Muscle of back (tissue), 11 donors: ENCODE measurements around the gene MORN3. TPM values are rescaled to one million over a fixed set of nuclear protein-coding genes. Genes with fewer than 3 reads are reported as not detected.
"Not testable (repeated sequence)": the region's sequence is repeated elsewhere in the genome, so short reads cannot be mapped to it uniquely, and the experiment has no call there.

ENCODE experiments used
- DNase-seq, 3 donors: peaks; one replicate each; pipeline versions ENCODE4 v3.0.0 to v3.0.0-alpha.2; 2013
- polyA plus RNA-seq, 10 donors: library from polyadenylated mRNA; unstranded; fragments of 120-200 nt; gene quantifications; one replicate each; pipeline ENCODE4 v1.2.1, GENCODE V29; 2013; ENCODE audit not compliant: insufficient read length in 10 of 10

The MORN3 gene
- polyA plus RNA-seq, 10 donors: 0.12 to 0.74 (median 0.29) TPM

GRCh38 chr12:121692744-121693143 lies 23.3 kb upstream of the MORN3 start:
- DNase-seq: not testable (repeated sequence)

GRCh38 chr12:121689430-121689829 lies 20.0 kb upstream of the MORN3 start:
- DNase-seq: no peak

- DNase-seq: no peak
Measured at GRCh38 chr12:121688966-121689365, 19.5 kb upstream of the MORN3 start.

GRCh38 chr12:121679661-121680197 lies 10.3 kb upstream of the MORN3 start:
- not testable (repeated sequence) for DNase-seq

- no peak for DNase-seq
Measured at GRCh38 chr12:121678716-121679300, 9.4 kb upstream of the MORN3 start.

GRCh38 chr12:121678305-121678704 lies 8.9 kb upstream of the MORN3 start:
- no peak for DNase-seq

GRCh38 chr12:121676190-121676589 lies 6.7 kb upstream of the MORN3 start:
- DNase-seq: no peak

- peak in 2 of 3 donors; percentile 45 to 72 for DNase-seq
Measured at GRCh38 chr12:121673013-121673511, 3.6 kb upstream of the MORN3 start.

- DNase-seq: peak in 2 of 3 donors; percentile 47 to 73
Measured at GRCh38 chr12:121668750-121669520, 519 bp downstream of the MORN3 start.

GRCh38 chr12:121666829-121667228 lies 2.6 kb downstream of the MORN3 start:
- DNase-seq: not testable (repeated sequence)

GRCh38 chr12:121663610-121663929 lies 5.9 kb downstream of the MORN3 start:
- no peak for DNase-seq

GRCh38 chr12:121661353-121662105 lies 7.9 kb downstream of the MORN3 start:
- DNase-seq: not testable (repeated sequence)

GRCh38 chr12:121657305-121658008 lies 12.0 kb downstream of the MORN3 start:
- no peak for DNase-seq

GRCh38 chr12:121656122-121656521 lies 13.3 kb downstream of the MORN3 start:
- no peak for DNase-seq

- no peak for DNase-seq
Measured at GRCh38 chr12:121653999-121654398, 15.5 kb downstream of the MORN3 start.

- DNase-seq: no peak
Measured at GRCh38 chr12:121652767-121653497, 16.5 kb downstream of the MORN3 start.

GRCh38 chr12:121651320-121651719 lies 18.1 kb downstream of the MORN3 start:
- no peak for DNase-seq

- DNase-seq: no peak
Measured at GRCh38 chr12:121649819-121650353, 19.6 kb downstream of the MORN3 start.

GRCh38 chr12:121649322-121649721 lies 20.1 kb downstream of the MORN3 start:
- no peak for DNase-seq

GRCh38 chr12:121648458-121649028 lies 20.9 kb downstream of the MORN3 start:
- no peak for DNase-seq

- no peak for DNase-seq
Measured at GRCh38 chr12:121641343-121641630, 28.2 kb downstream of the MORN3 start.
